Measurements from ENCODE around the gene PARK7. TPM values are rescaled to one million over a fixed set of nuclear protein-coding genes. Genes with fewer than 3 reads are reported as not detected.

Gene PARK7
- polyA plus RNA-seq, 6 donors from 2014 or later: 247 to 350 (median 302) TPM

DNA sequence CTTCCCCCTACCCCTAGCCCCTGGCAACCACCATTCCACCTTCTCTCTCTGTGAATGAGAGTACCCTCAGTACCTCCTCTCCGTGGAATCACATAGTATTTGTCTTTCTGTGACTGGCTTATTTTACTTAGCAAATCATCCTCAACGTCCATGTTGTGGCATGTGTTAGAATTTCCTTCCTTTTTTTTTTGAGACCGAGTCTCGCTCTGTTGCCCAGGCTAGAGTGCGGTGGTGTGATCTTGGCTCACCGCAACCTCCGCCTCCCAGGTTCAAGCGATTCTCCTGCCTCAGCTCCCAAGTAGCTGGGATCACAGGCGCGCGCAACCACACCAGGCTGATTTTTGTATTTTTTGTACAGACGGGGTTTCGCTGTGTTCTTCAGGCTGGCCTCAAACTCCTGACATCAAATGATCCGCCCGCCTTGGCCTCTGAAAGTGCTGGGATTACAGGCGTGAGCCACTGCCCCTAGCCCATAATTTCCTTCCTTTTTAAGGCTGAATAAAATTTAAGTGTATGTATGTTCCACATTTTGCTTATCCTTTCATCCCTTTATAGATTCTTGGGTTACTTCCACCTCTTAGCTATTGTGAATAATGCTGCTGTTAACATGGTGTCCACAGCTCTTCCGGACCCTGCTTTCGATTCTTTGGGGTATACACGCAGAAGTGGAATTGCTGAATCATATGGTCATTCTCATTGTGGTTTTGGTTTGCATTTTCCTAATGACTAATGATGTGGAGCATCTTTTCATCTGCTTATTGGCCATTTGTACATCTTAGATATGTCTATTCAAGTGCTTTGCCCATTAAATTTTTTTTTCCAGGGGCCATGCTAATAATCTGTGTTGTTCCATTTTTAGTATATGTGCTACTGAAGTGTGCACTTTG, 32.3 kb downstream of the PARK7 start:
- H3K4me1 Mint-ChIP-seq: peaks cover 3 to 16% (median 14%) of the 10 kb centered on the region in 3 donors
- H3K36me3 Mint-ChIP-seq: peaks cover 7 to 13% of the 10 kb centered on the region in 2 donors
- ATAC-seq (ENCODE audit: low read depth in 2 of 2): peak; percentile 25 to 49
- peak overlapping the region in 4 of 6 donors; percentile 2 to 74 (median 50) for H3K27ac Mint-ChIP-seq
- H3K4me3 Mint-ChIP-seq: peak overlapping the region in 6 of 8 donors; percentile 9 to 53 (median 40)
- peaks cover 0 to 5% (median 0%) of the 10 kb centered on the region in 7 donors for H3K9me3 Mint-ChIP-seq
- H3K27me3 Mint-ChIP-seq: no peaks in the 10 kb centered on the region
- no peak for DNase-seq

DNA sequence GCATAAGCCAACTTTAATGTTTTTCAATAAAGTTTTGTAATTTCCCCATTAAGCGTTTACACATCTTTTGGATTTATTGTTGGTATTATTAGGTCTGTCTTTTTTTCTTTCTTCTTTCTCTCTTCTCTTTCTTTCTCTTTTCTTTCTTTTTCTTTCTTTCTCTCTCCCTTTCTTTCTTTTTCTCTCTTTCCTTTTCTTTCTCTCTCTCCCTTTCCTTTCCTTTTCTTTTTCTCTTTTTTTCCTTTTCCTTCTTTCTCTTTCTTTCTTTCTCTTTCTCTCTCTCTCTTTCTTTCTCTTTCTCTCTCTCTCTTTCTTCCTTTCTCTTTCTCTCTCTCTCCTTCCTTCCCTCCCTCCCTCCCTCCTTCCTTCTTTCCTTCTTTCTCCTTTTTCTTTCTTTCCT, 33.3 kb downstream of the PARK7 start:
- Mint-ChIP-seq H3K9me3 (peaks cover 0 to 5% (median 0%) of the 10 kb centered on the region in 7 donors), H3K4me3 (no peak overlapping the region), H3K36me3 (peaks cover 7 to 10% of the 10 kb centered on the region in 2 donors), H3K27me3 (no peaks in the 10 kb centered on the region), H3K4me1 (peaks cover 3 to 16% (median 14%) of the 10 kb centered on the region in 3 donors), H3K27ac (peak overlapping the region in 2 of 6 donors; percentile 23 to 74)
- no peak for DNase-seq
- no peak for ATAC-seq (ENCODE audit: low read depth in 2 of 2)

DNA sequence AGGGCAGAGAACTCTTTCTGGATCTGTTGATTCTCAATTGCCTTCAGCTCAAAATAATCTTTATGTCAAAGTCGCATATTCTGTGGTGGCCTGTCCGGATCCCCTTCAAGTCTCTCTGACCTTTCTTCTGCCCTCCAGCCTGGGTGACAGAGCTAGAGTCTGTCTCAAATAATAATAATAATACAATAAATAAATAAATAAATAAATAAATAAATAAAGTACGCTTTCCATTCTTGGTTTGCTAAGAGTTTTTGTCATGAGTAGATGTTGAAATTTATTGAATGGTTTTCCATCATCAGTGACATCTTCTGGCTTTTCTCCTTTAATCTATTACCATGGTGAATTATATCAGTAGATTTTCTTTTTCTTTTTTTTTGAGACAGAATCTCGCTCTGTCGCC, 33.9 kb downstream of the PARK7 start:
- DNase-seq (no peak), ATAC-seq (ENCODE audit: low read depth in 2 of 2) (no peak)
- Mint-ChIP-seq H3K4me1 (peaks cover 1 to 14% (median 10%) of the 10 kb centered on the region in 3 donors), H3K9me3 (peaks cover 0 to 2% (median 0%) of the 10 kb centered on the region in 7 donors), H3K4me3 (no peak overlapping the region), H3K36me3 (peaks cover 2 to 4% of the 10 kb centered on the region in 2 donors), H3K27ac (no peak overlapping the region), H3K27me3 (no peaks in the 10 kb centered on the region)

DNA sequence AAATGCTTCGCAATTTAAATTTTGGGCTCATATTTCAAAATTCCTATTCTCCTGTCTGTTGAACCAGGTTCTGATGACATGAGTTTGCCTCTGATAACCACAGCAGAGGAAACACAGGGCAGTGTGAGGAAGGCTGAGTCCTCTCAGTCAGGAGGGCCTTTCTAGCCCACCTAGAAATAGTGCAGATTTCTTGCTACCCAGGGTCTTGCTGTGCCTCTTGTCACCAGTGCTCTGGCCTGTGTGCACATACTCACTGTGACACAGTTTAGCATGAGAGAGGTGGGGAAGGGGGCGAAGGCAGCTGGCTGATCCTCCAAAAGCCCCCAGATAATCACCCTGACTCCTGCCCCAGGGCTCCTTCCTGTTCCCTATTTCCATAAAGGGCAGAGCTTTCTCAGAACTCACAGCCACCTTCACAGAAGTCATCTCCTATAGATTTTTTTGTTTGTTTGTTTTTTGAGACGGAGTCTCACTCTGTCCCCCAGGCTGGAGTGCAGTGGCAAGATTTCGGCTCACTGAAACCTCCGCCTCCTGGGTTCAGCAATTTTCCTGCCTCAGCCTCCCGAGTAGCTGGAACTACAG, 40.9 kb downstream of the PARK7 start:
- Mint-ChIP-seq H3K4me3 (no peak overlapping the region), H3K36me3 (peaks cover 0 to 9% of the 10 kb centered on the region in 2 donors), H3K4me1 (no peaks in the 10 kb centered on the region), H3K27ac (no peak overlapping the region), H3K27me3 (no peaks in the 10 kb centered on the region), H3K9me3 (no peaks in the 10 kb centered on the region)
- DNase-seq (no peak), ATAC-seq (ENCODE audit: low read depth in 2 of 2) (no peak)

DNA sequence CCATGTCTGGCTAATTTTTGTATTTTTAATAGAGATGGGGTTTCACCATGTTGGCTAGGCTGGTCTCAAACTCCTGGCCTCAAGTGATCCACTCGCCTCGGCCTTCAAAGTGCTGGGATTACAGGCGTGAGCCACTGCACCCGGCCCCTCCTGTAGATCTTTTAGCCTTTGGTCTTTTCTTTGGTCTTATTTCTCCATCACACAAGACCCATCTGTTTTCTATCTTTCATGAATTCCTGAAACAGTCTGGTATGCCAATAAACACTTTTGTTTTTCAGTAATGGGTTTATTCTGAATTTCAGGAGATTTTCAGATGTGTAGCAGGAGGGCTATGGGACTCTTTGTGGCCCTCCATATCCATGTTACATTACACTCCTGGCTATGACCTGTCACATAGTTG, 41.4 kb downstream of the PARK7 start:
- DNase-seq: no peak
- H3K27ac Mint-ChIP-seq: no peak overlapping the region
- peaks cover 0 to 9% of the 10 kb centered on the region in 2 donors for H3K36me3 Mint-ChIP-seq
- no peak overlapping the region for H3K4me3 Mint-ChIP-seq
- no peaks in the 10 kb centered on the region for H3K27me3 Mint-ChIP-seq
- no peak for ATAC-seq (ENCODE audit: low read depth in 2 of 2)
- no peaks in the 10 kb centered on the region for H3K9me3 Mint-ChIP-seq
- no peaks in the 10 kb centered on the region for H3K4me1 Mint-ChIP-seq

DNA sequence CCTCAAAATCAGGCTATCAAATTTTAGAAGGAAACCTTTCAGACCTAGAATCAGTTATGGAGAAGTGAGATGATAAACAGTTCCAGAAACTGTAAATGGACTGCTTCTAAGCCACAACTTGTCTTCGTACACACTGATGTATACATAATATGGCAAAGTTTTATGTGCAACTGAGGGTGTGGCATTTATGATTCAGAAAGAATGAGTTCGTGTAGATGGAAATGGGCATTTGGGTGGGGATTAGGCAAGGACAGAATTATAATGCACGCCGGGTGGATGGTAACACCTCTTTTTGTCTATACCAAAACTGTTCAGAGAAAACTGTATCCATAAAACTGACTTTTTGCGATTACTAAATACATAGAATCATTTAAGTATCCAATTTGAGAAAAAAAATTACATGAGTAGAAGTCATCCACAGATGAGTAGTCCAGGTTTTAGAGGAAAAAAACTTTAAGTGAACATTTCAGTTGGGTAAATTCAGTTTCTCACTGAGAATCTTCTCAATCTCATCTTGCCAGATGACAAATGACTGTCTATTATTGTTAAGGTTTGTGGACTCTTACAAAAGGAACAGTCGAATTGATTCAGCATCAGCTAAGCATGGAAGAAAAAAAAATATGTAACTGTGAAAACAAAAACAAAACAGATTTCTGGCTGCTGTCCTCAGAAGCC, 42.1 kb downstream of the PARK7 start:
- DNase-seq (no peak), ATAC-seq (ENCODE audit: low read depth in 2 of 2) (no peak)
- Mint-ChIP-seq H3K4me3 (no peak overlapping the region), H3K36me3 (peaks cover 0 to 9% of the 10 kb centered on the region in 2 donors), H3K4me1 (no peaks in the 10 kb centered on the region), H3K9me3 (no peaks in the 10 kb centered on the region), H3K27ac (peak overlapping the region in 1 of 6 donors; percentile 34), H3K27me3 (no peaks in the 10 kb centered on the region)

DNA sequence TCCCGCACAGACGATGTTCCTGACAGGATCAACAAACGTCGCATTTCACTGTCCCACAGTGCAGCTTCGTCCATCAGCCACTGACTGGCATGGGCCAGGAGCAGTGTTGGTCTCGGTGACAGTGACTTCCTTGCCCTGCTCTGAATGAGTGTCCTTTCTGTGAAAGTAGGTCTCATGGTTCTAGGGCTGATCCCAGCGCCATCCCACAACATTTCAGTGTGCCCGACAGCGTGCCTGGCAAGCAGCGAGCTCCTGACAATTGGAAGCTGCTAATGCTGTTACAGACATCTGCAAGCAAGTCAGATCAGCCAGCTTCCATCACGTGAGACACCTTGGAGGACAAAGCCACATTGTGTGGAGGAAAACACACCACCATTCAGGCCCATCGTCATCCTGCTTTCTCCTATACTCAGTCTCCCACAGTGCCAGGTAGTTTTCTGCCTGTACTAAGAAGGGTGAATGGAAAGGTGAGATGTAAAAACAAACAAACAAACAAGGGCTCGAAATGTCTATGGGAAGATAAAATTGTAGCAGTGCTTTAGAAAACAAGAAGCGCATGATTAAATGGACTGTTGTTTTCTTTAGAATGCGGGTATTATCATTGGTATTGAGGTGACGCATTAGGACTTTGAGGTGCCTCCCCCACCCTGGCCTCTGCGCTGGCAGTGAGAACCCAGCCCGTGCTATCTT, 42.7 kb downstream of the PARK7 start:
- Mint-ChIP-seq H3K36me3 (peaks cover 0 to 9% of the 10 kb centered on the region in 2 donors), H3K4me1 (no peaks in the 10 kb centered on the region), H3K27me3 (no peaks in the 10 kb centered on the region), H3K9me3 (no peaks in the 10 kb centered on the region), H3K27ac (no peak overlapping the region), H3K4me3 (no peak overlapping the region)
- ATAC-seq (ENCODE audit: low read depth in 2 of 2) (no peak), DNase-seq (no peak)

DNA sequence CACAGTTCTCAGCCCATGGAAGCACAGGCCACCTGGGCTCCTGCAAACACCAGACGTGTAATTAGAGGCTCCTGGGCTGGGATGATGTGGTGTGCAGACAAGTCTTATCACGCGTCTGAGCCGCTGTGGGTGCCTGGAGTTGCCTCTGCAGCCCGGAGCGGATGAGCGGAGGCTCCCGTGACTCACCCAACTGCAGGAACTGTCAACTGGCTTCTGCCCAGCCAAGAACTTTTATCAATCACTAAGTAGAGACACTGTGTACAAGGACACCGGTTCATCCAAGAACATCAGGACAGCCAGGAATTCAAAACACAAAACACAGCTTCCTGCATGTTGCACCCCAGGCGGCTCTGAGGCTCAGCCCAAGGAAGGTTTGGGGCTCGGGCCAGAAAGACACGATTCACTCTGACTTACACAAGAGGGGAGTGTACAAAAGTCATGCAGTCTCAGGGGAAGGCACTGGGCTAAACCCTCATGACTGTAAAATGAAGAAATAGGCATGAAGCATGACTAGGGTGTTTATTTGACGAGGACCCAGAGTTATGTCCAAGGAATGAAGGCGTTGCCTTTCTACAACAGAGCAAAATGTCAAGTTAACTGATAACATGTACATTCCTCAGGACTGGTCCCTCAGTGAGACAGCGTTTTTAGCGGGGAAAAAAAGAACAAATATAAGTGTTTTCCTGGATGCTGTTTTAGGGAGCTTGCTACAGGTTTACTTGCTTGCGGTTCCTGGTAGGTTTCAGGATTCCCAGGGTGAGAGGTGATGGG, 43.5 kb downstream of the PARK7 start:
- Mint-ChIP-seq H3K4me3 (no peak overlapping the region), H3K36me3 (peaks cover 0 to 9% of the 10 kb centered on the region in 2 donors), H3K27ac (no peak overlapping the region), H3K27me3 (no peaks in the 10 kb centered on the region), H3K9me3 (no peaks in the 10 kb centered on the region), H3K4me1 (no peaks in the 10 kb centered on the region)
- ATAC-seq (ENCODE audit: low read depth in 2 of 2) (no peak), DNase-seq (no peak)

GRCh38 chr1:8006037-8006963, 44.8 kb downstream of the PARK7 start:
- ATAC-seq (ENCODE audit: low read depth in 2 of 2): no peak

DNA sequence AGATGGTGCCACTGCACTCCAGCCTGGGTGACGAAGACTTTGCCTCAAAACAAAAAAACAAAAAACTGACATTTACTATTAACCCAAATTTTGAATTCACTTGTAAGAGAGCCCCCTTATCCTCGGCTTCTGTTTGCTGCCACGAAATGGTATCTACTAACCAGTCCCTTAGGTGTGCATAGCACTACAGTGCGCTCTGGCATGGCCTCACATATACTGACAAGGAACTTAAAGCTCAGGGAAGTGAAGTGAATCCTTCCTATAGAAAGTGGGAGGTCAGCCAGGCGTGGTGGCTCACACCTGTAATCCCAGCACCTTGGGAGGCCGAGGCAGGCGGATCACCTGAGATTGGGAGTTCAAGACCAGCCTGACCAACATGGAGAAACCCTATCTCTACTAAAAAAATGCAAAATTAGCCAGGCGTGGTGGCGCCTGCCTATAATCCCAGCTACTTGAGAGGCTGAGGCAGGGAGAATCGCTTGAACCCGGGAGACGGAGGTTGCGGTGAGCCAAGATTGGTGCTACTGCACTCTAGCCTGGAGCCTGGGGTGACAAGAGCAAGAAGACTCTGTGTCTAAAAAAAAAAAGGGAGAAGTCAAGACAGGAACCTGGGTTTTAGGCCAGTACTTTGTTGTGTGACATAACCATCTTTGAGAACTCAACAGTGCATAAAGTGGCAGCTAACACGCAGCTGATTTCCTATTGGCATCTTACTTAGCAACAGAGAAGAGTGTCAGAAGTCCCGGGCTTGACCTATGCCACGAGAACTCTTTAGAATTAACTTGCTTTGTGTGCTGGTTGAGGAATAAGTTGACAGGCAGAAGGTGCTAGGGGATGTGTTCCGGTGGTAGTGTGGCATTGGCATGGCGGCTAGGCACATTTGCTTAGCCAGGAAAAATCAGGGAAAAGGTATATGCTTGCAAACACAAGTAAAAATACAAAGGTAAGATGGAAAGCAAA, 47.8 kb downstream of the PARK7 start:
- H3K4me3 Mint-ChIP-seq: peak overlapping the region in 1 of 8 donors; percentile 4
- no peak for ATAC-seq (ENCODE audit: low read depth in 2 of 2)
- no peak for DNase-seq
- H3K4me1 Mint-ChIP-seq: no peaks in the 10 kb centered on the region
- no peaks in the 10 kb centered on the region for H3K27me3 Mint-ChIP-seq
- H3K9me3 Mint-ChIP-seq: no peaks in the 10 kb centered on the region
- H3K27ac Mint-ChIP-seq: peak overlapping the region in 1 of 6 donors; percentile 38
- peaks cover 0 to 4% of the 10 kb centered on the region in 2 donors for H3K36me3 Mint-ChIP-seq

More at GRCh38 chr1:8006037-8006963, 44.8 kb downstream of the PARK7 start:
- no peaks in the 10 kb centered on the region for H3K27me3 Mint-ChIP-seq
- DNase-seq: no peak
- H3K9me3 Mint-ChIP-seq: no peaks in the 10 kb centered on the region
- H3K36me3 Mint-ChIP-seq: peaks cover 0 to 9% of the 10 kb centered on the region in 2 donors
- H3K27ac Mint-ChIP-seq: peak overlapping the region in 1 of 6 donors; percentile 3
- no peaks in the 10 kb centered on the region for H3K4me1 Mint-ChIP-seq
- no peak overlapping the region for H3K4me3 Mint-ChIP-seq

DNA sequence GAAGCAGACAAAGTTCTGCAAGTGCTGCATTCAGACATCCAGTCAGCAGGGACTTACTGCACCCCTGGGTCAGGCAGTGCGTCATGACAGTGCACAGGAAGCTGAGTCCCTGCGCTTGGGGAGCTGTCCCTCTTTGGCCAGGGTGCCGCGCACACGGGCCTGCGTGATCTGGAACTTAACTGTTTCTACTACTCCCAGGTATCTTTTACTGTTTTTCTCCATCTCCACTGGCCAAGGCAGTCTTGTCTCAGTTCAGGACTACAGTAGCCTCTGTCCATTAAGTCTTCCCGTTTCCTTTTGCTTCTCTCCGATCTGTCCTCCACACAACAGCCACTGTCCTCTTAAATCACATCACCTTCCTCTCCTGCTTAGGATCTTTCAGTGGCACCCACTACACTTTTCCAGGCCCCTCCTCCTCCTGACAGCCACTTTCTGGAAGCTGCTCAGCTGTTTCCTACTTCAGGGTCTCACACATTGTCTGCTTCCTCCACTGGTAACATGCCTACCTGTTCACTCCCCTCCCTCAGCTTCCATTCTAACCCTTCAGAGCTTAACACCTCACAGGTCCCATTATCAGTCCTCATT, 48.7 kb downstream of the PARK7 start:
- no peaks in the 10 kb centered on the region for H3K36me3 Mint-ChIP-seq
- peaks cover 0 to 2% (median 0%) of the 10 kb centered on the region in 3 donors for H3K27me3 Mint-ChIP-seq
- peaks cover 0 to 4% (median 0%) of the 10 kb centered on the region in 3 donors for H3K4me1 Mint-ChIP-seq
- H3K4me3 Mint-ChIP-seq: no peak overlapping the region
- peak overlapping the region in 2 of 6 donors; percentile 38 to 45 for H3K27ac Mint-ChIP-seq
- ATAC-seq (ENCODE audit: low read depth in 2 of 2) (no peak), DNase-seq (no peak)
- H3K9me3 Mint-ChIP-seq: no peaks in the 10 kb centered on the region
